Chondrocyte (in vitro differentiated cells): ENCODE measurements around the gene ZSWIM9. TPM values are rescaled to one million over a fixed set of nuclear protein-coding genes. Genes with fewer than 3 reads are reported as not detected.

Source experiments
- DNase-seq: peaks from one replicate; pipeline ENCODE4 v3.0.0; 2021; ENCODE audit warnings: mixed read lengths, low spot score
- H3K27ac Mint-ChIP-seq: one replicate; pipeline ENCODE4 v1.8.0; 2021; ENCODE audit warnings: mild to moderate bottlenecking, moderate library complexity, mixed read lengths; ENCODE audit not compliant: unreplicated experiment
- H3K27me3 Mint-ChIP-seq: 2 replicates; pipeline ENCODE4 v1.8.0; 2021; ENCODE audit warnings: low read depth, mixed read lengths
- H3K36me3 Mint-ChIP-seq: 2 replicates; pipeline ENCODE4 v1.8.0; 2021; ENCODE audit warnings: low read depth, mixed read lengths
- H3K4me1 Mint-ChIP-seq: 2 replicates; pipeline ENCODE4 v1.8.0; 2021; ENCODE audit warnings: low read depth, mild to moderate bottlenecking, mixed read lengths
- H3K4me3 Mint-ChIP-seq: one replicate; pipeline ENCODE4 v1.8.0; 2021; ENCODE audit warnings: mild to moderate bottlenecking, moderate library complexity, mixed read lengths; ENCODE audit not compliant: unreplicated experiment
- H3K9me3 Mint-ChIP-seq: 2 replicates; pipeline ENCODE4 v1.8.0; 2021; ENCODE audit warnings: low read depth, mixed read lengths
- total RNA-seq: library from RNA; stranded (reverse); gene quantifications from 3 replicates; pipeline ENCODE4 v1.2.1, GENCODE V29; 2021
- TF ChIP-seq, protein P1 (sequence below): fragments of 200-600 bp; sonication (generic); IDR thresholded peaks from 2 replicates; pipeline ENCODE4 v1.5.0; 2021; ENCODE audit warnings: antibody characterized with exemption, mild to moderate bottlenecking, moderate library complexity

Gene ZSWIM9
- total RNA-seq, 1 donor from 2014 or later = 5.0 TPM

DNA sequence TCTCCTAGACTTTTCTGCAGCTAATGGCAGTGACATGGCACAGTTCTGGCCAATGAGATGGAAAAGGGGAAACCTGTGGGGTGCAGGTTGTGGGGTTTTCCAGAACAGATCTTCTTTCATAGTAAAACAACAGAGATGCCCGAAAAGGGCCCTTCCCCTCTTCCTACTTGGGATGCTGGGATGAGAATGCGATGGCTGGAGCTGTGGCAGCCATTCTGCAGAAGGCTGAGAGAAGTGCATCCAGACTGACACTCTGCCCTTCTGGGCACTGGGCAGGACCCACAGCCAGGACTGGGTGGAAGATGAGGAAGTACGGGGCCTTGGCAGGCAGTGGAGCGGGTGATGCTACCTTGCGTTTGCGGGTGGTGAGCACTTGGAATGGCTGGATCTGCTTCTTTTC lies 42.9 kb upstream of the ZSWIM9 start:
- TF ChIP-seq, protein P1, sequence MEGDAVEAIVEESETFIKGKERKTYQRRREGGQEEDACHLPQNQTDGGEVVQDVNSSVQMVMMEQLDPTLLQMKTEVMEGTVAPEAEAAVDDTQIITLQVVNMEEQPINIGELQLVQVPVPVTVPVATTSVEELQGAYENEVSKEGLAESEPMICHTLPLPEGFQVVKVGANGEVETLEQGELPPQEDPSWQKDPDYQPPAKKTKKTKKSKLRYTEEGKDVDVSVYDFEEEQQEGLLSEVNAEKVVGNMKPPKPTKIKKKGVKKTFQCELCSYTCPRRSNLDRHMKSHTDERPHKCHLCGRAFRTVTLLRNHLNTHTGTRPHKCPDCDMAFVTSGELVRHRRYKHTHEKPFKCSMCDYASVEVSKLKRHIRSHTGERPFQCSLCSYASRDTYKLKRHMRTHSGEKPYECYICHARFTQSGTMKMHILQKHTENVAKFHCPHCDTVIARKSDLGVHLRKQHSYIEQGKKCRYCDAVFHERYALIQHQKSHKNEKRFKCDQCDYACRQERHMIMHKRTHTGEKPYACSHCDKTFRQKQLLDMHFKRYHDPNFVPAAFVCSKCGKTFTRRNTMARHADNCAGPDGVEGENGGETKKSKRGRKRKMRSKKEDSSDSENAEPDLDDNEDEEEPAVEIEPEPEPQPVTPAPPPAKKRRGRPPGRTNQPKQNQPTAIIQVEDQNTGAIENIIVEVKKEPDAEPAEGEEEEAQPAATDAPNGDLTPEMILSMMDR = no peak
- no peak overlapping the region for H3K4me3 Mint-ChIP-seq
- peaks cover 4% of the 10 kb centered on the region for H3K4me1 Mint-ChIP-seq
- H3K36me3 Mint-ChIP-seq = peaks cover 26% of the 10 kb centered on the region
- DNase-seq = no peak
- no peak overlapping the region for H3K27ac Mint-ChIP-seq
- no peaks in the 10 kb centered on the region for H3K27me3 Mint-ChIP-seq
- no peaks in the 10 kb centered on the region for H3K9me3 Mint-ChIP-seq

DNA sequence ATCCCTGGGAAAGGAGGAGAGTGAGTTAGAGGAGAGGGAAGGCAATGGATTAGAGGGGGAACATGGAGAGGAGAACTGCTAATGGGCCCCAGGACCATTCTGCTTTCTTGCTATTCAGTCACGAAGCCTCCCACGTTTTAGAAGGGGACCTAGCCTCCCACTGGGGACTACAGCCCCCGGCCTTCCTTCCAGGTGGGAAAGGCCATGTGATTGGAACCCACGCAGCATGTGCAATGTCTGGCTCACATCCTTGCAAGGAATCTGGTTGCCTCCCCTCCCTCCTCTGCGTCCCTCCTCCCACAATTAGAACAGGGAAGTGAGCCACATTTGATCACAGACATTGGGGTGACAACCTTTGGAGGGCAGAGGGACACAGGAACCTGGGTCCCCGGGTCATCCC lies 37.4 kb upstream of the ZSWIM9 start:
- no peak for DNase-seq
- no peak overlapping the region for H3K4me3 Mint-ChIP-seq
- no peak overlapping the region for H3K27ac Mint-ChIP-seq
- no peaks in the 10 kb centered on the region for H3K9me3 Mint-ChIP-seq
- H3K4me1 Mint-ChIP-seq = no peaks in the 10 kb centered on the region
- H3K36me3 Mint-ChIP-seq = peaks cover 7% of the 10 kb centered on the region
- TF ChIP-seq, protein P1 = no peak
- H3K27me3 Mint-ChIP-seq = no peaks in the 10 kb centered on the region

DNA sequence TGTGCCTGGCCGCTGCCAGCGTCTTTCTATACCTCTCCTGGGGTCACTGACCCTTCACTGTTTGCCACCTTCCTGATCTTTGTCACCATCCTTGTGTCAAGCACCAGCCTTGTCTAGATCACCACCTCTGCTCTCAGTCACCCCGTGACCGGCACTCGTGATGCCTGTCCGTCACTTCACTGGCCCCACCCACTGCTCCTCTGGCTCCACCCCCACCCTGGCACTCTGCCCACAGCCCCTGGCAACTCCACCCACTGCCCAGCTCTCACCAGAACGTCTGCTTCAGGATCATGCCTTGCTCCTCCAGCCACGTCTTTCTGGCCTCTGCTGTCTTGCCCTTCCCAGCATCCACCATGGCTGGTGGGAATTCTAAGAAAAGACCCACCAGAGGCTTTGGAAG lies 35.1 kb upstream of the ZSWIM9 start:
- no peak for DNase-seq
- TF ChIP-seq, protein P1 = no peak
- Mint-ChIP-seq H3K9me3 (no peaks in the 10 kb centered on the region), H3K27ac (no peak overlapping the region), H3K4me1 (no peaks in the 10 kb centered on the region), H3K36me3 (peaks cover 3% of the 10 kb centered on the region), H3K27me3 (no peaks in the 10 kb centered on the region), H3K4me3 (no peak overlapping the region)

DNA sequence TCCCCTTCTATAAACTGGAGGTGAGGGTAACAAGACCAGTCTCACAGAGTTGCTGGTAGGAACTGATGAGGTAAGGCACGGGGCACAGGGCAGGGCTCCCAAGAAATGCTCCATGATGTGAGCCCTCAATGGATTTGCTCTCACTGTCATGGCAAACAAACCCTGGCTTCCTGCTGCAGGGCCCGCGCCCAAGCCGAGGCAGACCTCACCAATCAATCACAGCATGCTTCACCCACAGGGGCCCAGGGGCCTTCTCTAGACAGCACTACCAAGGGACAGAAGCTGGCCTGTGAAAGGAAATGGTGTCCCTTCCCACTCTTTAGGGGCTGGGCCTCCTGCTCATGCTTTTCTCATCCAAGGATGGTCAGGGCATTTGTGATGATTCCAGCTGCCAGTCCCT lies 33.9 kb upstream of the ZSWIM9 start:
- peaks cover 2% of the 10 kb centered on the region for H3K36me3 Mint-ChIP-seq
- no peaks in the 10 kb centered on the region for H3K4me1 Mint-ChIP-seq
- H3K27ac Mint-ChIP-seq = no peak overlapping the region
- no peak overlapping the region for H3K4me3 Mint-ChIP-seq
- DNase-seq = no peak
- H3K9me3 Mint-ChIP-seq = no peaks in the 10 kb centered on the region
- no peaks in the 10 kb centered on the region for H3K27me3 Mint-ChIP-seq
- TF ChIP-seq, protein P1 = no peak

DNA sequence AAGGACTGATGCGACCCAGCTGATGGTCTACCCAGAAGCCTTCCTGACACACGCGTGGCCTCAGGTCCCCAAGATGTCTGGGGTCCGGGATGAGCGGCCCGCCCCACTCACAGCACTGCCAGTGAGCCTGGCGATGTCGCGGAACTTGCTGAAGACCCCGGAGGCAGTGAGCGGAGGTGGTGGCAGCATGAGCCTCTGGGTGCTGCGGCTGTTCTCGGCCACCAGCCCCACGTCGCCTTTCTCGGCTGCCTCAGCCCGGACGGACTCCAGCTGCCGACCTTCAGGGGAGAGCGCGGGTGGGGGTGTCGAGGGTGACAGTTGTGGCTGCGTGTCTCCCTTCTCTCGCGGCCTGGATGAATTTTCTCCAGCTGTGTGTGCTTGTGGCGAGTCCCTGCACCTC lies 33.1 kb upstream of the ZSWIM9 start:
- Mint-ChIP-seq H3K27ac (no peak overlapping the region), H3K36me3 (no peaks in the 10 kb centered on the region), H3K9me3 (no peaks in the 10 kb centered on the region), H3K4me1 (no peaks in the 10 kb centered on the region), H3K27me3 (no peaks in the 10 kb centered on the region), H3K4me3 (no peak overlapping the region)
- TF ChIP-seq, protein P1 = no peak
- no peak for DNase-seq
